ENCODE results near the gene KRT13.
A peak's percentile ranks its signal among the peaks of the same experiment; 100 is the strongest.

The KRT13 gene

DNA sequence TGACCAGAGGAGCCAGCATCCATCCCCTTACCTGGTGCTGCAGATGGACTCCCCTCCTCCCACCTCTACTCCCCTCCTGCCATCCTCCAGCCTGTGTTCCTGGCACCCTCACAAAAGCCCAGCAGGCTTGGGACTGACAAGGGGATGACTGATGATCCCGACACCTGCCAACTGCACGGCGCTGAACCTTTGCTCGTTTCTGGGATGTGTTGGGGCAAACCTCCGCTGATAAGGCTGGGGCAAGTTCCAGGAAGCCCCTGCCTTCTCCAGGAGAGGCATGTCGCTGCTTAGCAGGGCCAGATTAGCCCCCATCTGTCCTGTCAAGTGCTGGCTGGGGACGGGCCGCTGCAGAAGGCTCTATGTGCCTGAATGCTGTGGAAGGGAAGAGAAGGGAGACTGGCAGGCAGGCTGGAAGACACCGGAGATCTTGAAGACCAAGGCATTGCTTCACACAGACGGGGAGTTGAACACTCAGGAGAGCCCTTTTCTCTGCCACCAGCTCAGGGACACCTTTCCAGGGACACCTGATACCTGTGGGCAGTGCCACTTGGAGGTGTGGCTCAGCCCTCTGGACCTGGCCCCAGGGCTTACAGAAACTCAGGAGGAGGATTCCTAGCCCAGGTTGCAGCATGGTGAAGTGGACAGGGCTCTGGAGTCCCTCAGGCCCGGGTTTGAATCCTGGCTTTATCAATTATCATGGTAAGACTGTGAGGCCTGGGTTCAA lies 14.3 kb upstream of the KRT13 start:
- DNase-seq (ENCODE audit: low spot score) = no peak

DNA sequence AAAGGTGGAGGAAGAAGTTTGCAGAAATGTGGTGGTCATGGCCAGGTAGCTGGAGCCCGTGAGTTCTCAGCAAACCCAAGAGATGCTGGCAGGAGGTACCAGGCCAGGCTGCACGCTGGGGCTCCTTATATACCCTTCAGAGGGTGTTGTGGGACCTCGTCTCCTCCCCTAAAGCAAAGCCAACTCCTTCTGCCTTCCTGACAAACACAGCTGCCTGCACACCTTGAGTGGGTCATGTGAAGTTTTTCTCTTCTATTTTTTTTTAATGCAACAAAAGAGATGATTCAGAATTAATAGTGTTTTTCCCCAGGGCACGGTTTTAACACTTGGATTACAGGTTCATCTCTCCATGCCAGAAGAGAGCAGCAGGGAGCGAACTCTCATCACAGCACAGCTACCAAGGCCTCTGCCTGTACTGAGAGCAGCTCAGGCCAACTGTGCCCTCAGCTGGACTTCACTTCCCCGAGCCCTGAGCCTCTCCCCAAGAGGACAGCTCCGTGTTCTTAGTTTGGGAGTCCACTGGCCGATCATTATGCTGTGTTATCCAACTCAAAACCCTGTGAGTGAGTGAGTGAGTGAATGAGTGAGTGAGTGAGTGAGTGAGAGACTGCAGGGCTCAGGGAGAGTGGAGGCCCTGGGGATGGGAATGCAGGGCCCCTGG lies 13.5 kb upstream of the KRT13 start, which contains the start of gene KRT15:
KRT15 (minus strand) TSS at position 102 of the 661 bp plus-strand sequence; CDS start at position 39, 63 bp downstream.
- DNase-seq (ENCODE audit: low spot score) = no peak

DNA sequence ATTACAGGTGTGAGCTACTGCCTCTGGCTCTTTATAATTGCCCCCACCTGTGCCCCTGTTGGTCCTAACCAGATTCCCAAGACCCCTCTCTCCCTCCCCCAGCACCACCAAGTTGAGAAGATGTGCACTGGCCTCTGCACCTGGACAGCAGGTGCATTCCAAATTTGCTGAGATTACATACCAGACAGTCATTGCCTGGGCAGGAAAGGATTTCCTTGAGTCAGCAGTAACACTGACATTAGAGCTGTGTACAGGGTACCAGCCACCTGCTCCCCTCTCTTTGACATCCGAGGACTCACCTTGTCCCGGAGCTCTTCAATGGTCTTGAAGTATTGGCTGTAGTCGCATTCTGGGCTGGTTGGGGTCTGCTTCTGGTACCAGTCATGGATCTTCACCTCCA lies 12.6 kb upstream of the KRT13 start:
- no peak for DNase-seq (ENCODE audit: low spot score)

DNA sequence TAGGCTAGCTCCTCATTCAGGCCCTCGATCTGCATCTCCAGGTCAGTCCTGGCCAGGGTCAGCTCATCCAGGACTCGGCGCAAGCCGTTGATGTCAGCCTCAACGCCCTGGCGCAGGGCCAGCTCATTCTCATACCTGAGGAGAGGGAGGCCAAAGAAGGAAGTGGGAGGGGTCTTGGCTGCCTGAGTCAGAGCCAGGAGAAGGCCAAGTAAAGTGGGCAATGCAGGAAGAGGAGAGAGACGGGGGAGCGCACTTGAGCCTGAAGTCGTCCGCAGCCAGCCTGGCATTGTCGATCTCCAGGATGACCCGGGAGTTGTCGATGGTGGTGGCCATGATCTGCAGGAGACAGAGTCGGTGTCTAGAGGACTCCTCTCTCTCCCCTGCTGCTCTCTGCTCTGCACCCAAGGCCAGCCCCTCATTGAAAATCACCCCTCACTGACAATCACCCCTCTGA lies 11.4 kb upstream of the KRT13 start:
- DNase-seq (ENCODE audit: low spot score) = no peak

DNA sequence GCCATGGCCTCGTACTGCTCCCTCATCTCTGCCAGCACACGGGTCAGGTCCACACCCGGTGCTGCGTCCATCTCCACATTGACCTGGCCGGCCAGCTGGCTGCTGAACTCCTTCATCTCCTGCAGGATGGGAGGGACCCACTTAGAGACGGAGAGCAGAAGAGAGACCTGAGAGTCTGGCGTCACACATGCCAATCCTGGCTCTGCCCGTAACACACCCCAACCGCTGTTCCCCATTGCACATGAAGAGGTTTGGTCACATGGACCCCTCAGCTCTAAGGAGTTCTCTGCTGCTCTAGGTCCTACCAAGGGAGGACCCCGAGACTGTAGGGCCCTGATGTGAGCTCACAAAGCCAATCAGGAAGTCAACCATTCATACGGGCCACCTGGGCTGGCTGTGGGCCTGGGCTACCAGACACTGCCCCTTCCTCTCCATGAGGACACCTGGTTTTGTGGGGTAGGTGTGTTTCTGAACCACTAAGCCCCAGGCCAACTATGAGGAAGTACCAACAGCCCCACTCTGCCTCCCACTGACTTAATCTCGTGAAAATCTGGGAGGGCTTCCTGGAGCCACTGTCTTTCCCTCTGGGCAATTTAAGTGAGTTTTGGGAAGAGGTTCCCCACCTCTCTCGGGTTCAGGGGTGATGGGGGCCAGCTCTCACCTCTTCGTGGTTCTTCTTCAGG lies 10.9 kb upstream of the KRT13 start:
- DNase-seq (ENCODE audit: low spot score) = no peak

DNA sequence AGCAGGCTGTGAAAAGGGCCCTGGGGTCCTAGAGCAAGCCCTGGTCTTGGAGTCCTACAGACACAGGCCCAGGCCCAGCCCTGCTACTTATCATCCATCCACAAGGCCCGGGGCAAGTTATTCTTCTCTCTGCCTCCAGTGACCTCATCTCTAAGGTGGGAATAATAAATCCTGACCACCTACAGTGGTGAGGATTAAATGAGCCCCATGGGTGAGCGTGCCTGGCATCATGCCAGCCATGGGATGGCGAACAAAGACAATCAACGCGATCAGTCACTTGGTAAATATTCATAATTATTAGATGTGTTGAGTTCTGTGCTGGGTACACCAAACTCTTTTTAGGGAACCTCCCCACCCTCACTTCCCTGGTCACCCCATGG lies 7.7 kb upstream of the KRT13 start:
- no peak for DNase-seq (ENCODE audit: low spot score)

DNA sequence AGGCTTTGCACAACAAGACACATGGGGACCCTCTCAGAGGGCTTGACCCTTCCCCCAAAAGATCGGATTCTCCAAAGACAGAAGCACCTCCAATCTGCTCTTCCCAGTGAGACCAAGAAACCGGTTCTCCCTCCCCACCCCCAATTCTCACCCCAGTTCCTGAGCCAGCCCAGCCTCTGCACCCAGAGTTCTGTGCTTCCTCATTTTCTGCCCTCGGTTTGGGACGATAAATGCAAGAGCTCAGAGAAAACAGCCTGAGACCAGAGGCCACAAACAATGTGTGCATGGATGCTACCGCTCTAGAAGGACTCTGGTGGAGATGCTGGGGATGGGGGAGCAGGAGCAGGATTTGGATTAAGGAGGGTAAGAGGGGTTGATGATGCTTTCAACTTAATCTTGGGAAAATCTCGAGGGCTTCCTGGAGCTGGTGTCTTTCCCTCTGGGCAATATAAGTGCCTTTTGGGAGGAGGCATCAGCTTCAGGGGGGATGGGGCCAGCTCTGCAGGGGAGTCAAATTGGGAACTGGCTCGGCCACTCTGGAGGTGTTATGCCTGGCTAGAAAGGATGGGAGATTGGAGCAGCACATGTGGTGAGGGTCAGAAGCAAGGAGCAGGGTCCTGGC lies 7.2 kb upstream of the KRT13 start:
- DNase-seq (ENCODE audit: low spot score) = no peak

DNA sequence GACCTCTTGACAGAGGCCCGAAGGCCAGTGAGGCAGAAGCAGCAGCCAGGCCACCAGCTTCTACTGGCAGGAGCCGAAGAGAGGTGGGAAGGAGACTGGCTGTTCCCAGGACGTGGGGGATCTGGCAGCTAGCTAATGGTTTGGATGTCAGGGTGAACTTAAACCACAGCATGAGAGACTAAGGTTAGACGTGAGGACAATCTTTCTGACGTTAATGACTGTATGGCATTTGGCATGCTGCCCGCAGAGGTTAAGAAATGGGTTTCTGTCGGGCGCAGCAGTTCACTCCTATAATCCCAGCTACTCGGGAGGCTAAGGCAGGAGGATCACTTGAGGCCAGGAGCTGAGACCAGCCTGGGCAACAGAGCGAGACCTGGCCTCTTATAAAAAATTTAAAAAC lies 6.3 kb upstream of the KRT13 start:
- no peak for DNase-seq (ENCODE audit: low spot score)

DNA sequence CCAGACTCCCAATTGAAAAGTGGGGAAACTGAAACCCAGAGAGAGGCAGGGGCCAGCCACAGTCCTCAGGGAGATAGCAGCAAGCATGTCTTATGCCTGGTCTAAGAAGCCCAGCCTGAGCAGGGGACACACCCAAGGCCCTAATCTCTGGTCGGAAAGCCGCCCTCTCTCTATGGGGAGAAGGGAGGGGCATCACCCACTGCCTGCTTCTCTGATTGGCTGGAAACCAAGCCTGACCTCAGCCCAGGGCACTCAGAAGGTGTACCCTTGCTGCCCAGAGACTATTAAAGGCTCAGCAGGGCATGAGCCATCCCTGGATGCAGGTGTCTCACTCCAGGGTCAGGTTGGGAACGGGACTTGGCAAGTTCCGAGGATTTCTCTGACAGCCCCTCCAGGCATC lies 5.7 kb upstream of the KRT13 start:
- DNase-seq (ENCODE audit: low spot score) = no peak

DNA sequence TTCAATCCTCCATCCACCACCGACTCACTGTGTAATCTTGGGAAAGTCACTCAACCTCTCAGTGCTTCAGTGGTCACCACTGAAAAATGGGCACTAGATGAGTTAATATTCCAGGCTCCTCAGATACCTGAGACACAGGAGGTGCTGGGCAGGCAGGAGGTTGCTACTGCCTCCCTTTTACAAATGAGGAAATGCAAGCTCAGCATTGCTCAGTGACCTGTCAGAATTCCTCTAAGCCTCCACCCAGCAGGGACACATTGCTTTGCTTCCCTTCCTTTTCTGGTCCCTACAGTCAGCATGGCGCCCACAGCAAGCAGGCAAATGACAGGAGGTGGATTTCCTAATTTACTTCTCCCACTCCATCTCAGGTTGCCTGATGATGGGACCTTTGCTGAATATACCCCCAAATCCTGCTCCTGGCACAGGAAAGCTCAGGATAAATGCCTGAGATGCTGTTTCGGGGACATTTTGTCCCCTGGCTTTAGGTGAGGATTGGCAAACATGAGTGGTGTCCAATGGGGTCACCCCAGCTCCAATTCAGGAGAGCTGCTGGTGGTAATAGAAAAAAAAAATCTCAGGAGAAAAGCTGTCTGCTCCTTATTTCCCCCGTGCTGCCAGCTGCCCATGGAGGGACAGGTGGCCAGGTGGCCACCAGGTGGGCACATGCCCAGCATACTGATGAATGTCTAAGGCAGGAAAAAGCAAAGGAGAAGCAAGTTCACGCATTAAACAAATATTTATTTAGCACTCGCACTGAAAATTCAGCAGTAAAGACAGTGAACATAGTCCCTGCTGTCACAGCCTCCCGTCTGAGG lies 5.0 kb upstream of the KRT13 start:
- no peak for DNase-seq (ENCODE audit: low spot score)

DNA sequence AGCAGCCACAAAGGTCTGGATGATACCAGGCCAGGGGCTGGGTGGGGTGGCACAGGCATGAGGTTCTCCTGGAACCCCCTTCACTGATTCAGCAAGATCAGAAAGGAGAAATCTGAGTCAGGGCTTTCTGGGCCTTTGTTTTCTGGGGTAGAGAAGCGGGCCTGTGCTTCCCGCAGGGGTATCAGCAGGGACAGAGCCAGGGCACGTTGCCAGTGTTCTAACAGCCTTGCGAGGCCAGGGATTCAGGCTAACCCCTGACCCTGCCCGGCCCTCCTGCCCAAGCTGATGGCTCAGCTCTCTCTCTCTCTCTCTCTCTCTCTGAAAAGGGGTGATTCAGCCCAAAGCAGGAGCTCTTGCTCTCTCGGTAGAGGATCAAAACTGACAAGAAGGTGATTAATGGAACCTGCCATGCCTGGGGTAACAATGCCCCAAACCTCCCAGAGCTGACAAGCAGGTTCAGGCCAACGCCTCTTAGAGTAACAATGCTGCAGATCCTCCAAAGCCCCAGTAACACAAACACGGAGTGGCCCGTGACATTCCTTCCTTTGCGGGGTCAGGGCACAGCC lies 2.0 kb upstream of the KRT13 start:
- DNase-seq (ENCODE audit: low spot score) = no peak

DNA sequence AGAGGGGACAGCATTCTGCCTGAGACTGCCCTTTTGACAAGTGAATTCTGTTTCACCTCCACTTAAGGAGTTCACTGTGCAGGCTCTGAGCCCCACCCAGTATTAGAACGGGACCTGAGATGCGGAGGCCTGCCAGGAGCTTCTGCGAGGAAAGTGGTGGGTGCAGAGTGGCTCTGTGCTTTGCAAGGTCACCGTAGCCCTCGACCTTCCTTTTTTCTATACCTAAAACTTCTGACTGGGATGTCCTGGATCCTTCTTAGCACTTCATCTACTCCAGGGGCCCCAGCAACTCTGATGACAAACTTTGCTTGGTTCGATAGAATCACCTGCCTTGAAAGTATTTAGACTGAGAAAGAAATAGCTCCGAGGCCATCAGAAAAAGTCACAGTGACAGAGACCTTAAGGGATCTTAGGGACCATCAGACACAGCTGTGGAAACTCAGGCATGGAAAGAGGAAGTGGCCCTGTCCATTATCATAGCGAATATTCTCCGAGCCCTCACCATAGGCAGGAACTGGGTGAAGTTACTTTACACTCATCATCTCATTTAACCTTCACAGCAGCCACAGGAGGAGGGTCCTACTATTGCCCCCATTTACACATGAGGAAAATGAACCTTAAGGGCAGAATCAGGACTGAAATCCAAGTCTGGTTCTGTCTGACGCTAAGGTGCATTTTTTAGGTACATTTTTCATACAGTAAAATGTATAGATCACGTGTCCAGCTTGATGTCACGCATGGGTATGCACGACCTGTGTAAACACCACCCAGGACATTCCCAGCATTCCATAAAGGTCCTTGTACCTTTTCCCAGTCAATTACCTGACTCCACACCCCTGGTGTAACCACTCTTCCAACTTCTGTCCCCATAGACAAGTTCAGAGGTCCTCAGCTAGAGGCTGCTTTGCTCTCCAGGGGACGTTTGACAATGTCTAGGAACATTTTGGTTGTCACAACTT lies 676 bp upstream of the KRT13 start:
- no peak for DNase-seq (ENCODE audit: low spot score)

DNA sequence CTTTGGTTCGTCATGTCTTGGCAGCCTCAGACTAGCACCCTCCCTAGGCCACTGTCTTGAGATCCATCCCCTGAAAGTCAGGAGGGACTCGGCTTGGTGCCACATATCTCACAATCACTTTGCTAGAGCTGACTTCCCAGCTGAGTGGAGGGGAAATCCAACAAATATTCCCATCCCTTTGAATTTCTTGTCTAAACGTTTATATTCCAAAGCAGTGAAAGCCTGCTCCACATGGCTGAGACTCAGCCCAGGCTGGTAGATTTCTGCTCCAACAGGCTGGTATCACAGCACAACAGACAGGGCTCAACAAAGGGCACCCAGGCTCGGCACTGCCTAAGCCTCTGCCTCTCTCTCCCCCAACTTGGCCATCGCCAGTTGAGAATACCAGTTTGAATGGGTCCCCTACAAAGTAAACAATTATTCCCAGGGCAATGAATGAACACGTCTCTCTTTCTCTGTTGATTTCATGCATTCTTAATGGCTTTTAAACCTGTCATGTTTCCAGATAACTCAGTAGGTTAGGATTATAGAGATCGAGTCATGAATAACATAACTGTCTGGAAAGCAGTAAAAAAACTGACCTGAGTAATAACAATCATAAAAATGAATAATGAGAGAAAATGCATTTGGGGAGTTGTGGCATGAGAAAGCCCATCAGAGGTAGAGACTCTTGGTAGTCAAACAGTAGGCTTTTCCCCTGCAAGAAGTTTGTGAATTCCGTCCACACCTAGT lies 1.0 kb downstream of the KRT13 start:
- DNase-seq (ENCODE audit: low spot score) = no peak

DNA sequence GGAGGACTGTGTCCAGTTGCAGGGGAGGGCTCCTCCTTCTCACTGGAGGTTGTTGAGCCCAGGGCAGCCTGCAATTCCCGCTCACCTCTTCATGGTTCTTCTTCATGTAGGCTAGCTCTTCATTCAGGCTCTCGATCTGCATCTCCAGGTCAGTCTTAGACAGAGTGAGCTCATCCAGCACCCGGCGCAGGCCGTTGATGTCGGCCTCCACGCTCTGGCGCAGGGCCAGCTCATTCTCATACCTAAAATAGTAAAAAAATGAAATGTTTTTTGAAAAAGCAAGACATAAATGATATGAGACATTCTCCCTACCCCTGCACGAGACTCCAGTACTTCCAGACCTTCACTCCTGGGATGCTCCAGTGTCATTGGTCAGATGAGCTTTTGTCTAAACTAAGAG lies 2.2 kb downstream of the KRT13 start:
- no peak for DNase-seq (ENCODE audit: low spot score)

DNA sequence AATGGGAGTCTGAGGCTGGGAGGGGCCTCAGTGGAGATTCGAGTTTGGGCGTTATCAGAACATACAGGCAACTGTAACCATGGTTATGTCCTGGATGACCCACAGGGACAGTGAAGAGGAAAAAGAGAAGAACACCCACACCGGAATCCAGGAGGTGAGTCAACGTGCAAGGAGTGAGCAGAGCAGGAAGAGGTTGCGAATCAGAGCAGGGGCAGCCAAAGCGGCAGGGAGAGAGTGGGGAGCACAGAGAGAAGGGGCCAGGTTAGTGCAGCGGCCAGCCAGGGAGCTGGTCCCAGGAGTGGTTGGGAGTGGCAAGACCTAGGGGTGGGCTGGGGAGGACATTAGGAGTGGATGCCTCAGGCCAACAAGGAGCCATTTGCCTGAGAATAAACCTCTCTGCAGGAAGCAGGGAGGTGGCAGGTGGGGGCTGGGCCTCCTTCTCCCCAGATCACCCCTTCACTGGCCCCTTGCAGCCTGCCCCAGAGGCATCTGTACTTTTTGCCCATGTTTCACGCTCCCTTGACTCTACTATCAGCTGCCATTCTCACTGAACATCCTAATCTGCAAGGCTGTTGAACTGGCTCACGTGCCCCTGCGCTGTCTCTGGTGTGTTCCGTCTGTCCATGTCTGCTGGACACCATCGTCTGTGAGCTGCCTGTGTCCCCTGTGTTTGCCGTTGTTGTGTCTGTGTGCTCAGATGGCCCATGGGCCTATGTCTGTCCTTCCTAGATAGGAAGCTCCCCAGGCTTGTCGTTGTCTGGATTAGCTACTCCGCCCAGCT lies 5.1 kb downstream of the KRT13 start:
- peak; percentile 60 for DNase-seq (ENCODE audit: low spot score)

DNA sequence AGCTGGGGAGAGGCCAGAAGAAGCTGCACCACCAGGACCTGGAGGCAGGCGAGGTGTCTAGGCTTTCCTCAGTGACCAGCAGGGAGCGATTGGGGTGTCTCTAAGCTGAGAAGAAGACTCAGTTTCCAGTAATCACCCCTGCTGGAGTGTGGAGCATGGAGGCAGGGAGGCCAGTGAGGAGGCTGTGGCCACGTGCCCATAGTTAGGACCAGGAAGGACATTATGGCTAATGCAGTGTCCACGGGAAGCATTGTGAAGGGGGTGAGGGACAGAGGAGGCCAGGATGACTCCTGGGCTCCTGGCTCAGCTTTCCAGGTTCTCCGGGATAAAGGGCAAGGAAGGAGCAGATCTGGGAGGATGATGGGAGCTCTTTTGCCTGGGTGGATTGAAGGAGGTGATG lies 5.7 kb downstream of the KRT13 start:
- no peak for DNase-seq (ENCODE audit: low spot score)

DNA sequence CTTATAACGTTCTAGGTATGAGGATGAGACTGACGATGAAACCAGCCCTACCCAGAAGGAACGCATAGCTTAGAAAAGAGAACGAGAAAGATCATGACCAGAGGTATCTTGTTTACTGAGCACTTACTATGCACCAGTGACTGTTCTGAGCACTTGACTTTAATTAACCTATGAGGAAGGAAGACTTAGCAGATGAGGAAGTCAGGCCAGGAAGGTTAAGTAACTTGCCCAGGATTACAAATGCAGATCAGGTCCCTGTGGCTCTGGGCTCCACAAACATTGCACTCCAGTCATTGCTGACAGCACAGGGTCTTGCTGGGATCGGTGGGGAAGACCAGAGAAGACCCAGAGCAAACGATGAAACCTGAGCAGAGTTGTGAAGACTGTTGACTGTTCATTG lies 7.1 kb downstream of the KRT13 start:
- DNase-seq (ENCODE audit: low spot score) = no peak

DNA sequence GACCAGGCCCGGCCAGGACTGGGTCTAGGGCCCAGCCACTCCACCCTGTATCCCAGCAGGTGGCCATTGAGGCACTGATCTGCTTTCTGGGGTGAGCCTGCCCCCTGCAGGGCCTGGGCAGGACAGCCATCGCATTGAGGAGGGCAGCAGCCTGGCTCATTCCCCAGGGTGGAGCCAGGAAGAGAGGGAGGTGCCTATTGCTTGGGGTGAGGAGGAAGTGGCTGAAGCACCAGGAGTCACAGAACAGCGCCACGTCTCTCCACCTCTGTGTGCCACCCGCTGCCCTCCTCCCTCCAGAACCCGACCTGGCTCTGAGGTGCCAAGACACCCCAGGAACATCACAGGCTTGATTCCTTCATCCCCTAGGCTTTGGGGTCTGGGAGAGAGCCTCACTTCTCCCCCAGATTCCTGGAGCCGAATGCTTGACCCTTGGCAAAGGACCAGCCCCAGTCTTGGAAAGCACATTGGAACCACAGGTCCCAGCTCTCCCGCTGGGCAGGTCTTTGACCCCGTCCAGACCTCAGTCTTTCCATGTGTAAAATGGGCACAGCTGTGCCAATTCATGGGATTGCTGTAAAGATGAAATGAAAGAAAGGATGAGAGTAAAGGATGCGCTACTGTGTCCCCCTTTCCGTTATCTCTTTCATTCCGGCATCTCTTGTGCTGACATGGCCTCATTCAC lies 8.5 kb downstream of the KRT13 start:
- DNase-seq (ENCODE audit: low spot score) = peak; percentile 85
